Smooth muscle cell (in vitro differentiated cells): ENCODE measurements around the gene EML3. TPM values are rescaled to one million over a fixed set of nuclear protein-coding genes. Genes with fewer than 3 reads are reported as not detected.

ENCODE experiments used
- DNase-seq: peaks from one replicate; lab custom pipeline; 2025; ENCODE audit not compliant: unreplicated experiment; lab: John Stamatoyannopoulos, UW
- H2AFZ ChIP-seq: fragments of 200-600 bp; sonication (generic); 2 replicates; pipeline ENCODE4 v1.6.0; 2016; ENCODE audit warnings: antibody characterized with exemption, low read depth, mild to moderate bottlenecking
- H3F3A ChIP-seq: fragments of 200-600 bp; sonication (generic); 2 replicates; pipeline ENCODE4 v1.6.0; 2017; ENCODE audit warnings: antibody characterized with exemption, low read depth
- H3K27ac ChIP-seq: fragments of 200-600 bp; sonication (generic); 2 replicates; pipeline ENCODE4 v1.5.1; 2016; ENCODE audit warnings: low read depth, mild to moderate bottlenecking
- H3K27me3 ChIP-seq: fragments of 200-600 bp; sonication (generic); 2 replicates; pipeline ENCODE4 v1.6.1; 2016; ENCODE audit warnings: low read depth, mild to moderate bottlenecking
- H3K36me3 ChIP-seq: fragments of 200-600 bp; sonication (generic); 2 replicates; pipeline ENCODE4 v1.5.1; 2016; ENCODE audit warnings: low read depth
- H3K4me1 ChIP-seq: fragments of 200-600 bp; sonication (generic); 2 replicates; pipeline ENCODE4 v1.5.1; 2016; ENCODE audit warnings: low read depth
- H3K4me2 ChIP-seq: fragments of 200-600 bp; sonication (generic); 2 replicates; pipeline ENCODE4 v1.6.0; 2016; ENCODE audit warnings: mild to moderate bottlenecking
- H3K4me3 ChIP-seq: fragments of 200-600 bp; sonication (generic); 2 replicates; pipeline ENCODE4 v1.5.1; 2016; ENCODE audit warnings: mild to moderate bottlenecking
- H3K79me2 ChIP-seq: fragments of 200-600 bp; sonication (generic); 2 replicates; pipeline ENCODE4 v1.6.0; 2016; ENCODE audit warnings: low read depth, mild to moderate bottlenecking
- H3K9ac ChIP-seq: fragments of 200-600 bp; sonication (generic); 2 replicates; pipeline ENCODE4 v1.6.0; 2016; ENCODE audit warnings: low read depth
- H3K9me3 ChIP-seq: fragments of 200-600 bp; sonication (generic); replicated peaks from 2 replicates; pipeline ENCODE4 v1.5.1; 2016; ENCODE audit warnings: low read depth
- H4K20me1 ChIP-seq: fragments of 200-600 bp; sonication (generic); 2 replicates; pipeline ENCODE4 v1.6.0; 2016; ENCODE audit warnings: low read depth
- WGBS: methylation state at CpG from one replicate; pipeline ENCODE4 v1.1.7; 2016; ENCODE audit warnings: low lambda C conversion rate; 5-methylcytosine and 5-hydroxymethylcytosine counted together
- polyA plus RNA-seq: library from polyadenylated mRNA; unstranded; fragments of >200 nt; fragmentation: Nextera tagmentation; extraction: Ambion mirVana; gene quantifications from 2 replicates; pipeline ENCODE4 v1.2.1, GENCODE V29; 2016
- total RNA-seq: library from RNA; depleted of rRNA; stranded (reverse); fragments of >200 nt; gene quantifications from 2 replicates; pipeline ENCODE4 v1.2.3, GENCODE V29; 2014
- TF ChIP-seq, protein P1 (sequence below): fragments of 200-600 bp; sonication (generic); IDR thresholded peaks from 2 replicates; pipeline ENCODE4 v1.5.1; 2017; ENCODE audit warnings: borderline replicate concordance, mild to moderate bottlenecking, antibody characterized with exemption; ENCODE audit not compliant: insufficient read depth, poor library complexity, severe bottlenecking

Gene EML3
- total and polyA plus RNA-seq, 2 experiments from 2014 or later, result 35.0 to 36.8 TPM

- WGBS, result 80% methylated on average over 28 of the region's 28 CpGs
- H3K27ac ChIP-seq, result peak overlapping the region; percentile 56
Observed at GRCh38 chr11:62610814-62611704, 1.5 kb downstream of the EML3 start.

GRCh38 chr11:62610403-62610802 lies 2.2 kb downstream of the EML3 start:
- no peak overlapping the region for H3K9ac ChIP-seq
- TF ChIP-seq, protein P1, sequence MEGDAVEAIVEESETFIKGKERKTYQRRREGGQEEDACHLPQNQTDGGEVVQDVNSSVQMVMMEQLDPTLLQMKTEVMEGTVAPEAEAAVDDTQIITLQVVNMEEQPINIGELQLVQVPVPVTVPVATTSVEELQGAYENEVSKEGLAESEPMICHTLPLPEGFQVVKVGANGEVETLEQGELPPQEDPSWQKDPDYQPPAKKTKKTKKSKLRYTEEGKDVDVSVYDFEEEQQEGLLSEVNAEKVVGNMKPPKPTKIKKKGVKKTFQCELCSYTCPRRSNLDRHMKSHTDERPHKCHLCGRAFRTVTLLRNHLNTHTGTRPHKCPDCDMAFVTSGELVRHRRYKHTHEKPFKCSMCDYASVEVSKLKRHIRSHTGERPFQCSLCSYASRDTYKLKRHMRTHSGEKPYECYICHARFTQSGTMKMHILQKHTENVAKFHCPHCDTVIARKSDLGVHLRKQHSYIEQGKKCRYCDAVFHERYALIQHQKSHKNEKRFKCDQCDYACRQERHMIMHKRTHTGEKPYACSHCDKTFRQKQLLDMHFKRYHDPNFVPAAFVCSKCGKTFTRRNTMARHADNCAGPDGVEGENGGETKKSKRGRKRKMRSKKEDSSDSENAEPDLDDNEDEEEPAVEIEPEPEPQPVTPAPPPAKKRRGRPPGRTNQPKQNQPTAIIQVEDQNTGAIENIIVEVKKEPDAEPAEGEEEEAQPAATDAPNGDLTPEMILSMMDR, result no peak
- no peaks in the 10 kb centered on the region for H3K36me3 ChIP-seq
- H3K4me3 ChIP-seq, result no peak overlapping the region
- WGBS, result 96% methylated on average over 6 of the region's 6 CpGs
- H3K9me3 ChIP-seq, result no peaks in the 10 kb centered on the region
- H3K4me2 ChIP-seq, result no peak overlapping the region
- no peaks in the 10 kb centered on the region for H4K20me1 ChIP-seq
- peaks cover 11% of the 10 kb centered on the region for H3K4me1 ChIP-seq
- H3K27ac ChIP-seq, result no peak overlapping the region
- no peaks in the 10 kb centered on the region for H3K27me3 ChIP-seq
- no peak overlapping the region for H2AFZ ChIP-seq
- peaks cover 12% of the 10 kb centered on the region for H3F3A ChIP-seq
- peaks cover 8% of the 10 kb centered on the region for H3K79me2 ChIP-seq
- DNase-seq, result no peak

More at GRCh38 chr11:62610814-62611704, 1.5 kb downstream of the EML3 start:
- Histone ChIP-seq H3K9ac (peak overlapping the region; percentile 79), H3K4me1 (peaks cover 11% of the 10 kb centered on the region), H3K36me3 (no peaks in the 10 kb centered on the region), H3K27me3 (no peaks in the 10 kb centered on the region), H2AFZ (peak overlapping the region; percentile 46), H3F3A (peaks cover 12% of the 10 kb centered on the region), H3K79me2 (peaks cover 8% of the 10 kb centered on the region), H3K9me3 (no peaks in the 10 kb centered on the region), H4K20me1 (no peaks in the 10 kb centered on the region), H3K4me3 (peak overlapping the region; percentile 78), H3K4me2 (peak overlapping the region; percentile 82)
- TF ChIP-seq, protein P1, result no peak
- DNase-seq, result no peak

DNA sequence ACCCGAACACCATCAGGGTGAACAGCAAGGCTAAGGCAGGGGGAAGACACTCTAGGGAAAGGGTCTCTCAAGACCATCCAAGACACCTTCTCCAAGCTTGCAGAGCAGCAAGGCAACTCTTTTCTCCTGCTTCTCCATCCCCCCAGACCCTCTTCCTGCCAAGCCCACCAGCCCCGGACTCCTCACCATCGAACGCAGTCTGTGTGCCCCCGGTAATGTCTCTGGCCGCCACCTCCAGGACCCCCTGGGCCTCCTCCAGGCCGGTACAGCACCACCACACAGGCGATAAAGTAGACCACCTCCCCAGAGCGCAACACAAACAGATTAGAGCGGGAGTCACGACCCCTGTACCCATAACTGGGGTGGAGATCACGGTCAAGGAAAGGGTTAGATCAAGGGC lies 3.8 kb downstream of the EML3 start:
- 94% methylated on average over 12 of the region's 12 CpGs for WGBS
- H3K27me3 ChIP-seq, result no peaks in the 10 kb centered on the region
- no peaks in the 10 kb centered on the region for H4K20me1 ChIP-seq
- H3K4me2 ChIP-seq, result no peak overlapping the region
- no peaks in the 10 kb centered on the region for H3K9me3 ChIP-seq
- H3K79me2 ChIP-seq, result peaks cover 8% of the 10 kb centered on the region
- no peak overlapping the region for H3K9ac ChIP-seq
- H3K36me3 ChIP-seq, result no peaks in the 10 kb centered on the region
- no peak overlapping the region for H3K27ac ChIP-seq
- H3F3A ChIP-seq, result peaks cover 11% of the 10 kb centered on the region
- DNase-seq, result no peak
- no peak overlapping the region for H2AFZ ChIP-seq
- H3K4me3 ChIP-seq, result no peak overlapping the region
- peaks cover 15% of the 10 kb centered on the region for H3K4me1 ChIP-seq
- TF ChIP-seq, protein P1, result no peak
